ENCODE measurements around the gene OLIG3.

DNA sequence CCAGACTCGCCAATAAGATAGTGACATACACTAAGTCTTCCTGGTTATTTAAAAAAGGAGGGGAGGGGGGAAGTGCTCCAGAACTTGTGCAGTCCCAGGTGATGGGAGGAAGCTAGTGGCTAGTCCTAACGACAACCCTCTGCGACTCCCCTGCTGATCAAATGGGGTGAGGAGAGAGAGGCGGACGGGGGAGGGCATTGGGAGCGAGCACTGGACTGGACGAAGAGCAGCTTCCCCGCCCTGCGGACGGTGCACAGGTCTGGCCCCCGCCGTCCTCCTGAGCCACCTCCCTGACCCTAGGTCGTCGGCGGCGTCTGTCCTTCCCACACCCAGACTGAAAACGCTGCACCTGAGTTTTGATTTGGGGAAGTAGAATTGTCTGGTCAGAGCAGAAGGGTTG, 2.2 kb upstream of the OLIG3 start:
- TF ChIP-seq EP300 (IDR thresholded peaks at IDR 0.05; ENCODE audit: borderline replicate concordance) (no peak), TEAD4 (IDR thresholded peaks at IDR 0.05) (no peak), REST (IDR thresholded peaks at IDR 0.05; ENCODE audit: low read depth) (no peak), EGR1 (IDR thresholded peaks at IDR 0.05) (no peak), TAF1 (IDR thresholded peaks at IDR 0.05; ENCODE audit: low read depth) (no peak), RAD21 (IDR thresholded peaks at IDR 0.05; ENCODE audit: low read depth) (no peak), CREB1 (IDR thresholded peaks at IDR 0.05; ENCODE audit: low read depth) (no peak), ZBTB7A (IDR thresholded peaks at IDR 0.05; ENCODE audit: low read depth) (no peak), CEBPB (IDR thresholded peaks at IDR 0.05) (no peak), FOXM1 (IDR thresholded peaks at IDR 0.05; ENCODE audit: borderline replicate concordance, low read depth) (no peak), MAX (IDR thresholded peaks at IDR 0.05) (no peak)

All from Ishikawa (cell line).